Dendritic cell treated with granulocyte-macrophage colony-stimulating factor and Interleukin-4, amounts not matched to agents 40 ng/mL and 50 ng/mL, for 4 days (primary cell): ENCODE data around the gene KCNMA1.
A peak's percentile ranks its signal among the peaks of the same experiment; 100 is the strongest.

ENCODE experiments used
- H3K27ac Mint-ChIP-seq: one replicate; pipeline ENCODE4 v1.8.0; 2022; ENCODE audit warnings: mild to moderate bottlenecking, mixed read lengths
- H3K27me3 Mint-ChIP-seq: one replicate; pipeline ENCODE4 v1.8.0; 2022; ENCODE audit warnings: mild to moderate bottlenecking, mixed read lengths
- H3K36me3 Mint-ChIP-seq: one replicate; pipeline ENCODE4 v1.8.0; 2022; ENCODE audit warnings: low read depth, mixed read lengths
- H3K4me1 Mint-ChIP-seq: one replicate; pipeline ENCODE4 v1.8.0; 2022; ENCODE audit warnings: low read depth, mixed read lengths
- H3K4me3 Mint-ChIP-seq: one replicate; pipeline ENCODE4 v1.8.0; 2022; ENCODE audit warnings: mild to moderate bottlenecking, moderate library complexity, mixed read lengths
- H3K9me3 Mint-ChIP-seq: one replicate; pipeline ENCODE4 v1.8.0; 2022; ENCODE audit warnings: mixed read lengths
- intact Hi-C: fragments of 100-400 bp; cut with micrococcal nuclease; formaldehyde crosslinking; loops from one replicate; pipeline ENCODE4 v1.15.0; 2022

The KCNMA1 gene

GRCh38 chr10:77251297-77252013, 386.2 kb downstream of the KCNMA1 start:
- intact Hi-C loops, result no loop called here
- H3K36me3 Mint-ChIP-seq, result no peaks in the 10 kb centered on the region

GRCh38 chr10:77249901-77250459, 387.6 kb downstream of the KCNMA1 start:
- no peaks in the 10 kb centered on the region for H3K27me3 Mint-ChIP-seq
- H3K36me3 Mint-ChIP-seq, result no peaks in the 10 kb centered on the region
- intact Hi-C loops, result no loop called here
- no peaks in the 10 kb centered on the region for H3K9me3 Mint-ChIP-seq
- H3K27ac Mint-ChIP-seq, result no peak overlapping the region
- H3K4me3 Mint-ChIP-seq, result no peak overlapping the region
- H3K4me1 Mint-ChIP-seq, result peaks cover 40% of the 10 kb centered on the region

More at GRCh38 chr10:77251297-77252013, 386.2 kb downstream of the KCNMA1 start:
- Mint-ChIP-seq H3K4me1 (peaks cover 27% of the 10 kb centered on the region), H3K27me3 (no peaks in the 10 kb centered on the region), H3K27ac (no peak overlapping the region), H3K9me3 (no peaks in the 10 kb centered on the region), H3K4me3 (no peak overlapping the region)

- H3K4me3 Mint-ChIP-seq, result no peak overlapping the region
- H3K27ac Mint-ChIP-seq, result no peak overlapping the region
- H3K36me3 Mint-ChIP-seq, result no peaks in the 10 kb centered on the region
- no peaks in the 10 kb centered on the region for H3K27me3 Mint-ChIP-seq
- intact Hi-C loops, result no loop called here
- no peaks in the 10 kb centered on the region for H3K9me3 Mint-ChIP-seq
- peaks cover 55% of the 10 kb centered on the region for H3K4me1 Mint-ChIP-seq
Observed at GRCh38 chr10:77248104-77248790, 389.4 kb downstream of the KCNMA1 start.

GRCh38 chr10:77247031-77247990, 390.3 kb downstream of the KCNMA1 start:
- Mint-ChIP-seq H3K4me3 (no peak overlapping the region), H3K4me1 (peaks cover 62% of the 10 kb centered on the region), H3K9me3 (no peaks in the 10 kb centered on the region), H3K27me3 (no peaks in the 10 kb centered on the region), H3K36me3 (no peaks in the 10 kb centered on the region), H3K27ac (peak overlapping the region; percentile 39)
- intact Hi-C loops, result no loop called here

GRCh38 chr10:77245953-77246352, 391.7 kb downstream of the KCNMA1 start:
- Mint-ChIP-seq H3K4me1 (peaks cover 52% of the 10 kb centered on the region), H3K27me3 (no peaks in the 10 kb centered on the region), H3K9me3 (no peaks in the 10 kb centered on the region), H3K36me3 (no peaks in the 10 kb centered on the region), H3K4me3 (peak overlapping the region; percentile 23), H3K27ac (no peak overlapping the region)
- intact Hi-C loops, result no loop called here

GRCh38 chr10:77244746-77245145, 392.9 kb downstream of the KCNMA1 start:
- Mint-ChIP-seq H3K4me3 (no peak overlapping the region), H3K27me3 (no peaks in the 10 kb centered on the region), H3K4me1 (peaks cover 52% of the 10 kb centered on the region), H3K36me3 (no peaks in the 10 kb centered on the region), H3K9me3 (no peaks in the 10 kb centered on the region), H3K27ac (no peak overlapping the region)
- intact Hi-C loops, result no loop called here

- no peaks in the 10 kb centered on the region for H3K36me3 Mint-ChIP-seq
- H3K27ac Mint-ChIP-seq, result no peak overlapping the region
- H3K27me3 Mint-ChIP-seq, result no peaks in the 10 kb centered on the region
- intact Hi-C loops, result no loop called here
- H3K9me3 Mint-ChIP-seq, result no peaks in the 10 kb centered on the region
- peaks cover 52% of the 10 kb centered on the region for H3K4me1 Mint-ChIP-seq
- H3K4me3 Mint-ChIP-seq, result no peak overlapping the region
Observed at GRCh38 chr10:77244286-77244685, 393.3 kb downstream of the KCNMA1 start.

- intact Hi-C loops, result no loop called here
- Mint-ChIP-seq H3K4me1 (peaks cover 34% of the 10 kb centered on the region), H3K27ac (no peak overlapping the region), H3K4me3 (no peak overlapping the region), H3K27me3 (no peaks in the 10 kb centered on the region), H3K36me3 (no peaks in the 10 kb centered on the region), H3K9me3 (no peaks in the 10 kb centered on the region)
Observed at GRCh38 chr10:77241350-77241725, 396.3 kb downstream of the KCNMA1 start.

GRCh38 chr10:77240706-77241349, 396.8 kb downstream of the KCNMA1 start:
- H3K27me3 Mint-ChIP-seq, result no peaks in the 10 kb centered on the region
- H3K4me3 Mint-ChIP-seq, result no peak overlapping the region
- intact Hi-C loops, result no loop called here
- no peaks in the 10 kb centered on the region for H3K9me3 Mint-ChIP-seq
- no peak overlapping the region for H3K27ac Mint-ChIP-seq
- peaks cover 31% of the 10 kb centered on the region for H3K4me1 Mint-ChIP-seq
- H3K36me3 Mint-ChIP-seq, result no peaks in the 10 kb centered on the region

GRCh38 chr10:77240041-77240652, 397.5 kb downstream of the KCNMA1 start:
- Mint-ChIP-seq H3K36me3 (no peaks in the 10 kb centered on the region), H3K27ac (no peak overlapping the region), H3K4me1 (peaks cover 24% of the 10 kb centered on the region), H3K27me3 (no peaks in the 10 kb centered on the region), H3K4me3 (no peak overlapping the region), H3K9me3 (no peaks in the 10 kb centered on the region)
- intact Hi-C loops, result no loop called here

- H3K27me3 Mint-ChIP-seq, result no peaks in the 10 kb centered on the region
- intact Hi-C loops, result no loop called here
- H3K36me3 Mint-ChIP-seq, result no peaks in the 10 kb centered on the region
- H3K9me3 Mint-ChIP-seq, result no peaks in the 10 kb centered on the region
- no peak overlapping the region for H3K4me3 Mint-ChIP-seq
- no peaks in the 10 kb centered on the region for H3K4me1 Mint-ChIP-seq
- H3K27ac Mint-ChIP-seq, result no peak overlapping the region
Observed at GRCh38 chr10:77237120-77237519, 400.5 kb downstream of the KCNMA1 start.

GRCh38 chr10:77236700-77237099, 400.9 kb downstream of the KCNMA1 start:
- H3K27ac Mint-ChIP-seq, result no peak overlapping the region
- H3K27me3 Mint-ChIP-seq, result no peaks in the 10 kb centered on the region
- no peaks in the 10 kb centered on the region for H3K36me3 Mint-ChIP-seq
- intact Hi-C loops, result no loop called here
- H3K9me3 Mint-ChIP-seq, result no peaks in the 10 kb centered on the region
- H3K4me1 Mint-ChIP-seq, result no peaks in the 10 kb centered on the region
- H3K4me3 Mint-ChIP-seq, result no peak overlapping the region

GRCh38 chr10:77236029-77236428, 401.6 kb downstream of the KCNMA1 start:
- H3K27ac Mint-ChIP-seq, result no peak overlapping the region
- H3K9me3 Mint-ChIP-seq, result no peaks in the 10 kb centered on the region
- H3K27me3 Mint-ChIP-seq, result peaks cover 4% of the 10 kb centered on the region
- H3K4me1 Mint-ChIP-seq, result no peaks in the 10 kb centered on the region
- no peaks in the 10 kb centered on the region for H3K36me3 Mint-ChIP-seq
- no peak overlapping the region for H3K4me3 Mint-ChIP-seq
- intact Hi-C loops, result no loop called here
